ENCODE data around the gene CSF2RB.

CSF2RB gene

DNA sequence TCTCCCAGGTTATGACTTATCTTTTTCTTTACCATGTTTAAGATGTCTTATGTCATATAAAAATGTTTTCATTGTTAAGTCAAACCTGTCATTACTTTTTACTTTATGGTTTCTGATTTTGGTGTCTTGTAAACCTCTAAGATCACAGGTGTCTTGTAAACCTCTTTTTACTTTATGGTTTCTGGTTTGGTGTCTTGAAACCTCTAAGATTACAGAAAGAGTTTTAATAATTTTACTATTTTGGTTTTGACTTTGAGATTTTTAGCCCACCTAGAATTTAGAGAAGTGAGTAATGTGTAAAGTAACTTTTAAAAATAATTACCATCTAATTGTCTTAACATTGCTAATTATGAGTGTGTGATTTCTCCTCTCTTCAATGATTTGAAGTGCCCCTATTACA, 2.6 kb downstream of the CSF2RB start:
- no peak for TF ChIP-seq CTCF (IDR thresholded peaks at IDR 0.05; ENCODE audit: control insufficient read depth, extremely low read depth, insufficient read depth)
- H3K4me3 ChIP-seq (ENCODE audit: low read depth, low read length): no peak overlapping the region

DNA sequence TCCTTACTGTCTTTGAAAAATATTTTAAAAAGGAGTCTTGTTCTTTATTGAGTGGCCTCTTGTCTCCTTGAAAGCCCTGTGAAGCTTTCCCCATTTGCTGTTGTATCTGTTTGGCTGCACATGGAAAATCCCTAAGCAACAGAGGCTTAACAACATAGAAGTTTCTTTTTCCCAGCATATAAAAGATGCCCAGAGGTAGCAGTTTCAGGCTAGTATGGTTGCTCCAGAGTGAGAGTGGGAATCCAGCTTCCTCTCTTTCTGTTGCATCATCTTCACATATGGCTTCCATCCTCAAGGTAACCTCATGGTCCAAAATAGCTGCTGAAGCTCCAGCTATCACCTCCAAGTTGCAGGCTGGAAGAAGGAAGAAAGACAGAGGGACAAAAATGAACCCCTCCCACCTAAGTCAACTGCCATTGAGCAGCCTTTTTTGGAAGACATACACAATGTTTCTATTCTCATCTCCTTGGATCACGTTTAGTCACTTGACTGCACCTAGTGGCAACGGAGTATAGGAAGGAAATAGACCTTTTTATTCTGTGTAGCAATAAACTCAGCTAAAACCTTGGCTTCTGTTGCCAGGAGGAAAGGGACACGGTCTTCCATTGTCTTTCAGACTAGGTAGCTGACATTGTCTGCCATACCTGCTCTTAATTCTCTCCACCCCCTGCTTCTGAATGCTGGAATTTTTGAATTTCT, 5.3 kb downstream of the CSF2RB start:
- no peak for DNase-seq (ENCODE audit: low read depth)
- no peak overlapping the region for H3K4me3 ChIP-seq (ENCODE audit: low read depth, low read length)
- no peak for TF ChIP-seq CTCF (IDR thresholded peaks at IDR 0.05; ENCODE audit: control insufficient read depth, extremely low read depth, insufficient read depth)

More for the DNA sequence above, 2.6 kb downstream of the CSF2RB start:
- no peak for DNase-seq (ENCODE audit: low read depth)

DNA sequence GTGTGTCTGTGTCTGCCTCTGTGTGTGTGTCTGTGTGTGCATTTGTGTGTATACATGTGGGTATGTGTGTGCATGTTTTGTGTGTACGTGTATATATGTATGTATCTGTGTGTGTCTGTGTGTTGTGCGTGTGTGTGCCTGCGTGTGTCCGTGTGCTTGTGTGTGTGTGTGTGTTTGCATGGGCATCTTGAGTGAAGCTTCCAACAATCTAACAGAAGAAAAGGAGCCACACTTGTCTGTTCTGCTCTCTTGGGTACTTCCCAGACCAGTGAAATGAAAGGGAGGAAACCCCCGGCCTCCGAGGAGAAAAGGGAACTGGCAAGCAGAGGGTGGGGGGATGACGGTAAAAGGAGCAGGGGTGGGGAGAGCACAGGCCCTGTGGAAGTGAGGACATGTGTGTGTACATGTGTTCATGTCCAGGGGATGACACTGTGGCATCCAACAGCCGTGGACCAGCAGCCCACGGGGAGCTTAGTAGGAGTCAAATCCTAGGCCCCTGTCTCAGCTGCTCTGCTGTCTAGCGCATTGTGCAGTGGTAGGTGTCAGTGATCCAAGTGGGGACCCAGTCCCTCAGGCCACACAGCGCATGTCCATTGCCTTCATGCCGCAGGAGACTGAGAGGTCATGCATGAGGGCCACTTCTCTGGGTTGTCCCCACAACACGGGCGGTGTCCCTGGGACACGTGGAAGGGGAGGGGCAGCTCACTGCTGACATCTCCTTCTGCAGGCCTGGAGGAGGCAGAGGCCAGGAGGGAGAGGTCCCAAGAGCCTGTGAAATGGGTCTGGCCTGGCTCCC, 8.1 kb downstream of the CSF2RB start:
- TF ChIP-seq CTCF (IDR thresholded peaks at IDR 0.05; ENCODE audit: control insufficient read depth, extremely low read depth, insufficient read depth): no peak
- DNase-seq (ENCODE audit: low read depth): no peak
- no peak overlapping the region for H3K4me3 ChIP-seq (ENCODE audit: low read depth, low read length)

DNA sequence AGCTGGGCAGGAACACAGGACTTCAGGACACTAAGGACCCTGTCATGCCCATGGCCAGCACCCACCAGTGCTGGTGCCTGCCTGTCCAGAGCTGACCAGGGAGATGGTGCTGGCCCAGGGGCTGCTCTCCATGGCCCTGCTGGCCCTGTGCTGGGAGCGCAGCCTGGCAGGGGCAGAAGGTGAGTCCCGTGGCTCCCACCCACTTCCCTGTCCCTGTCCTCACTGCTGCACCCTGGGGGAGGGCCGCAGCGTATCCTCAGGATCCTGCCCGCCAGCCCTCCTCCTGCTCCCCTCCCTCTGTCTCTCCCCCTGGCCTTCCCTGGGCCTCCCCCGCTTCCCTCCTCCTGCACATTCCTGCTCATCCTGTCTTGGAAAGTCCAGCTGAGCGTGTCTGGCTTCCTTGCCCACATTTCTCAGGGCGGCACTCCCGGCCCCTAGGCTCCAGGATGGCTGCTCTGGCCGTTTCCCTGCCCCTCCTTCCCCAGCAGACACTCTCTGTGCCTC, 8.7 kb downstream of the CSF2RB start:
- DNase-seq (ENCODE audit: low read depth): no peak
- H3K4me3 ChIP-seq (ENCODE audit: low read depth, low read length): no peak overlapping the region
- no peak for TF ChIP-seq CTCF (IDR thresholded peaks at IDR 0.05; ENCODE audit: control insufficient read depth, extremely low read depth, insufficient read depth)

DNA sequence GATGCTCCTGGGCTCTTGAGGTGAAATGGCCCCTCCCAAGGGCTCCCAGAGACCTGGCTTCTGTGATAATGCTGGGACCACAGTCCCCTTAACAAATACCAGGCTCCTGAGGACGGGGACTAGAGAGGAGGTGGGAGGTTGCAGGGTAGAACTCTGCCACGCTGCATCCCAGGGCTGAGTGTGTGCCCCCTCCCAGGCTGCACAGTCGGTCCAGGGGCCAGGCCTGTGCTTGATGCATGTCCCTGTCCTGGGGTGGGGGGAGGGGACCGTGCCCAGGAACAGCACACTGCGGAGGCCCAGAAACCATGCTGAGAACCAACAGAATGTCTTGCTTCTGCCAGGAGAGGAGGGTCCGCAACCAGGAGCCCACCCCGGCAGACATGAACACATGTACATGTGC, 9.3 kb downstream of the CSF2RB start:
- no peak for TF ChIP-seq CTCF (IDR thresholded peaks at IDR 0.05; ENCODE audit: control insufficient read depth, extremely low read depth, insufficient read depth)
- DNase-seq (ENCODE audit: low read depth): no peak
- H3K4me3 ChIP-seq (ENCODE audit: low read depth, low read length): no peak overlapping the region

DNA sequence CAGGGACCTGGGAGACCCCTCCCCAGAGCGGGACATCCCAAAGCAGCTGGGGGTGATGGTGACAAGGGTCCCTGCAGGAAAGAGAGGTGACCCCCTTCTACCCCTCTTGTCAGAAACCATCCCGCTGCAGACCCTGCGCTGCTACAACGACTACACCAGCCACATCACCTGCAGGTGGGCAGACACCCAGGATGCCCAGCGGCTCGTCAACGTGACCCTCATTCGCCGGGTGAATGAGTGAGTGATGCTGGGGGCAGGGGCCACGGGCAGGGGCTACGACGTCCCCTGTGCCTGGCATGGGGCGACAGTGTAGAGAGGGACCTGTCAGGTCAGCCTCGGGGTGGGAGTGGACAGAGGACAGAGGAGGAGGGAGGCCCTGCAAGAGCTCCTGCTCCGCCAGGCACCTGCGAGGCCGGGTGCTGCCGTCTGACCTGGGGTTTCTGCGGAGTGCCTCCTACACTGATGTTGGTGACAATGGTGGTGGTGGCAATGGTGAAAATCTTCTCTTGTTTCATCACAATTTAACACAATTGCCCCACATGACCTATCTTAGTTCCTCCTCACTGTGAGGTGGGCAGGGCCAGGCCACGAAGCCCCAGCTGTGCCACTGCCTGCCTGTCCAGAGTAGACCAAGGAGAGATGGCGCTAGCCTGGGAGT, 9.8 kb downstream of the CSF2RB start:
- TF ChIP-seq CTCF (IDR thresholded peaks at IDR 0.05; ENCODE audit: control insufficient read depth, extremely low read depth, insufficient read depth): no peak
- no peak overlapping the region for H3K4me3 ChIP-seq (ENCODE audit: low read depth, low read length)
- DNase-seq (ENCODE audit: low read depth): no peak
